ENCODE data around the gene ARMC3.

Gene ARMC3

GRCh38 chr10:22992075-22992474 is 64.2 kb downstream of the ARMC3 start:
- no peak for DNase-seq (ENCODE audit: low read depth)

- no peak for DNase-seq (ENCODE audit: low read depth)
Measured at GRCh38 chr10:22992621-22993020, 64.8 kb downstream of the ARMC3 start.

- DNase-seq (ENCODE audit: low read depth) = no peak
Measured at GRCh38 chr10:22993314-22993713, 65.5 kb downstream of the ARMC3 start.

- no peak for DNase-seq (ENCODE audit: low read depth)
Measured at GRCh38 chr10:22997096-22997495, 69.2 kb downstream of the ARMC3 start.

- no peak for DNase-seq (ENCODE audit: low read depth)
Measured at GRCh38 chr10:22998091-22998490, 70.2 kb downstream of the ARMC3 start.

GRCh38 chr10:22999942-23000341 is 72.1 kb downstream of the ARMC3 start:
- DNase-seq (ENCODE audit: low read depth) = no peak

GRCh38 chr10:23001901-23002516 is 74.2 kb downstream of the ARMC3 start:
- DNase-seq (ENCODE audit: low read depth) = no peak

- DNase-seq (ENCODE audit: low read depth) = no peak
Measured at GRCh38 chr10:23005150-23005549, 77.3 kb downstream of the ARMC3 start.

- DNase-seq (ENCODE audit: low read depth) = no peak
Measured at GRCh38 chr10:23013581-23014335, 85.9 kb downstream of the ARMC3 start.

- DNase-seq (ENCODE audit: low read depth) = no peak
Measured at GRCh38 chr10:23015021-23015707, 87.3 kb downstream of the ARMC3 start.

- DNase-seq (ENCODE audit: low read depth) = no peak
Measured at GRCh38 chr10:23016636-23017035, 88.8 kb downstream of the ARMC3 start.

- DNase-seq (ENCODE audit: low read depth) = no peak
Measured at GRCh38 chr10:23019633-23020032, 91.8 kb downstream of the ARMC3 start.

- no peak for DNase-seq (ENCODE audit: low read depth)
Measured at GRCh38 chr10:23021430-23021829, 93.6 kb downstream of the ARMC3 start.

GRCh38 chr10:23024002-23024401 is 96.1 kb downstream of the ARMC3 start:
- no peak for DNase-seq (ENCODE audit: low read depth)

- no peak for DNase-seq (ENCODE audit: low read depth)
Measured at GRCh38 chr10:23031318-23031717, 103.5 kb downstream of the ARMC3 start.

- no peak for DNase-seq (ENCODE audit: low read depth)
Measured at GRCh38 chr10:23034790-23035189, 106.9 kb downstream of the ARMC3 start.

- DNase-seq (ENCODE audit: low read depth) = no peak
Measured at GRCh38 chr10:23035569-23035968, 107.7 kb downstream of the ARMC3 start.

GRCh38 chr10:23037152-23037551 is 109.3 kb downstream of the ARMC3 start:
- DNase-seq (ENCODE audit: low read depth) = no peak

- DNase-seq (ENCODE audit: low read depth) = no peak
Measured at GRCh38 chr10:23037561-23037960, 109.7 kb downstream of the ARMC3 start.

- no peak for DNase-seq (ENCODE audit: low read depth)
Measured at GRCh38 chr10:23038172-23038571, 110.3 kb downstream of the ARMC3 start.

- DNase-seq (ENCODE audit: low read depth) = no peak
Measured at GRCh38 chr10:23040002-23040401, 112.1 kb downstream of the ARMC3 start.

GRCh38 chr10:23046027-23046426 is 118.2 kb downstream of the ARMC3 start:
- DNase-seq (ENCODE audit: low read depth) = no peak

Measured in stimulated activated CD8-positive, alpha-beta memory T cell treated with anti-CD3 and anti-CD28 coated beads, Interleukin-15, amount 100 ng/mL, for 1 hour (primary cell).